Panc1 (cell line): ENCODE measurements around the gene KRTAP9-2. TPM values are rescaled to one million over a fixed set of nuclear protein-coding genes. Genes with fewer than 3 reads are reported as not detected.

ENCODE experiments used
- ATAC-seq: fragments of 200-7000 bp; cut with Tn5 transposase; 2 replicates; pipeline ENCODE4 v1.9.1; 2020; ENCODE audit warnings: mild to moderate bottlenecking, moderate library complexity
- BruUV-seq: library from RNA; stranded (reverse); fragments of 400-500 nt; replicated peaks from 2 replicates; lab custom pipeline; 2021; lab: Mats Ljungman, UMichigan
- CTCF ChIA-PET: fragments of 300-600 bp; sonication (Branson Sonifier 250); formaldehyde crosslinking; loops from one replicate; lab custom pipeline; 2022; ENCODE audit warnings: antibody characterized with exemption; lab: Charles Lee
- POLR2A ChIA-PET: fragments of 300-600 bp; sonication (Branson Sonifier 250); formaldehyde crosslinking; loops from one replicate; lab custom pipeline; 2022; ENCODE audit warnings: antibody characterized with exemption; lab: Charles Lee
- DNase-seq: peaks from one replicate; pipeline ENCODE4 v3.0.0-alpha.2; 2010; ENCODE audit warnings: low read depth, low spot score
- H3K27ac ChIP-seq: 2 replicates; pipeline ENCODE4 v1.5.1; 2011; ENCODE audit warnings: mild to moderate bottlenecking, low read length, inconsistent platforms
- H3K27me3 ChIP-seq: fragments of 200-500 bp; sonication (Bioruptor generic); 2 replicates; pipeline ENCODE4 v1.6.0; 2014; ENCODE audit warnings: low read length, inconsistent platforms; ENCODE audit not compliant: control insufficient read depth, insufficient read depth
- H3K36me3 ChIP-seq: fragments of 200-500 bp; sonication (Bioruptor generic); 2 replicates; pipeline ENCODE4 v1.5.1; 2014; ENCODE audit warnings: inconsistent platforms, mild to moderate bottlenecking, low read length, moderate library complexity; ENCODE audit not compliant: control insufficient read depth, insufficient read depth
- H3K4me1 ChIP-seq: 2 replicates; pipeline ENCODE4 v1.5.1; 2011; ENCODE audit warnings: inconsistent platforms, mild to moderate bottlenecking, low read length, moderate library complexity; ENCODE audit not compliant: control insufficient read depth, insufficient read depth
- H3K4me3 ChIP-seq, 2 experiments: 2 replicates each; pipeline ENCODE4 v1.5.1; 2011 to 2012; ENCODE audit warnings: low read depth in 2 of 2, low read length in 2 of 2, mild to moderate bottlenecking in 2 of 2, inconsistent platforms in 1 of 2, moderate library complexity in 1 of 2
- H3K9me3 ChIP-seq: fragments of 200-500 bp; sonication (Bioruptor generic); 2 replicates; pipeline ENCODE4 v1.5.1; 2014; ENCODE audit warnings: low read depth, mild to moderate bottlenecking, inconsistent platforms, low read length, moderate library complexity; ENCODE audit not compliant: control insufficient read depth, insufficient read depth
- POLR2AphosphoS5 ChIP-seq: IDR thresholded peaks from 2 replicates; pipeline ENCODE4 v1.6.1; 2012; ENCODE audit warnings: mild to moderate bottlenecking, low read depth, low read length, moderate library complexity
- REST ChIP-seq, 2 experiments: IDR thresholded peaks; 2 replicates each; pipeline ENCODE4 v1.6.1; 2011 to 2012; ENCODE audit warnings: low read depth in 2 of 2, control low read depth in 1 of 2, low read length in 1 of 2, mild to moderate bottlenecking in 1 of 2, moderate library complexity in 1 of 2; ENCODE audit not compliant: insufficient read depth in 1 of 2
- SIN3A ChIP-seq: IDR thresholded peaks from 2 replicates; pipeline ENCODE4 v1.6.1; 2012; ENCODE audit warnings: low read depth, mild to moderate bottlenecking, low read length, moderate library complexity, borderline replicate concordance; ENCODE audit not compliant: insufficient read depth
- TCF7L2 ChIP-seq: IDR thresholded peaks from 2 replicates; pipeline ENCODE4 v1.6.1; 2011; ENCODE audit warnings: mild to moderate bottlenecking, low read depth, low read length, inconsistent platforms
- in situ Hi-C: cut with HindIII; loops from 2 replicates; pipeline ENCODE4 v1.10.0; 2016; ENCODE audit warnings: low sequenced_read_pairs, low pct_unique_long_range_greater_than_20kb
- intact Hi-C: fragments of 100-400 bp; cut with micrococcal nuclease; formaldehyde crosslinking; loops from one replicate; pipeline ENCODE4 v1.10.0; 2022; ENCODE audit not compliant: unreplicated experiment
- total RNA-seq: library from RNA; stranded (reverse); gene quantifications from one replicate; pipeline ENCODE4 v1.2.1, GENCODE V29; 2021; ENCODE audit not compliant: unreplicated experiment
- TF ChIP-seq, protein P1 (sequence below): fragments of 450-650 bp; IDR thresholded peaks from 2 replicates; pipeline ENCODE4 v1.5.1; 2017; ENCODE audit warnings: mild to moderate bottlenecking

The KRTAP9-2 gene
- total RNA-seq, 1 experiment from 2014 or later: not detected

- no peaks in the 10 kb centered on the region for H3K36me3 ChIP-seq
- peaks cover 18% of the 10 kb centered on the region for H3K27me3 ChIP-seq
- no peak overlapping the region for H3K27ac ChIP-seq
- intact Hi-C loops: no loop called here
- in situ Hi-C loops: no loop called here
- H3K4me1 ChIP-seq: no peaks in the 10 kb centered on the region
- no TSS peak for BruUV-seq
- DNase-seq (no peak), ATAC-seq (no peak)
- CTCF ChIA-PET: no interaction called here
- no peaks in the 10 kb centered on the region for H3K9me3 ChIP-seq
- TF ChIP-seq TCF7L2 (no peak), SIN3A (no peak), POLR2AphosphoS5 (no peak), REST (IDR thresholded peaks at IDR 0.05; ENCODE audit: insufficient read depth in 1 of 2, low read depth in 2 of 2, low read length in 1 of 2) (no peak)
- TF ChIP-seq, protein P1, sequence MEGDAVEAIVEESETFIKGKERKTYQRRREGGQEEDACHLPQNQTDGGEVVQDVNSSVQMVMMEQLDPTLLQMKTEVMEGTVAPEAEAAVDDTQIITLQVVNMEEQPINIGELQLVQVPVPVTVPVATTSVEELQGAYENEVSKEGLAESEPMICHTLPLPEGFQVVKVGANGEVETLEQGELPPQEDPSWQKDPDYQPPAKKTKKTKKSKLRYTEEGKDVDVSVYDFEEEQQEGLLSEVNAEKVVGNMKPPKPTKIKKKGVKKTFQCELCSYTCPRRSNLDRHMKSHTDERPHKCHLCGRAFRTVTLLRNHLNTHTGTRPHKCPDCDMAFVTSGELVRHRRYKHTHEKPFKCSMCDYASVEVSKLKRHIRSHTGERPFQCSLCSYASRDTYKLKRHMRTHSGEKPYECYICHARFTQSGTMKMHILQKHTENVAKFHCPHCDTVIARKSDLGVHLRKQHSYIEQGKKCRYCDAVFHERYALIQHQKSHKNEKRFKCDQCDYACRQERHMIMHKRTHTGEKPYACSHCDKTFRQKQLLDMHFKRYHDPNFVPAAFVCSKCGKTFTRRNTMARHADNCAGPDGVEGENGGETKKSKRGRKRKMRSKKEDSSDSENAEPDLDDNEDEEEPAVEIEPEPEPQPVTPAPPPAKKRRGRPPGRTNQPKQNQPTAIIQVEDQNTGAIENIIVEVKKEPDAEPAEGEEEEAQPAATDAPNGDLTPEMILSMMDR: no peak
- POLR2A ChIA-PET: no interaction called here
- H3K4me3 ChIP-seq: no peak overlapping the region
These were observed 32.0 kb downstream of the KRTAP9-2 start for GRCh38 chr17:41258406-41258805.

DNA sequence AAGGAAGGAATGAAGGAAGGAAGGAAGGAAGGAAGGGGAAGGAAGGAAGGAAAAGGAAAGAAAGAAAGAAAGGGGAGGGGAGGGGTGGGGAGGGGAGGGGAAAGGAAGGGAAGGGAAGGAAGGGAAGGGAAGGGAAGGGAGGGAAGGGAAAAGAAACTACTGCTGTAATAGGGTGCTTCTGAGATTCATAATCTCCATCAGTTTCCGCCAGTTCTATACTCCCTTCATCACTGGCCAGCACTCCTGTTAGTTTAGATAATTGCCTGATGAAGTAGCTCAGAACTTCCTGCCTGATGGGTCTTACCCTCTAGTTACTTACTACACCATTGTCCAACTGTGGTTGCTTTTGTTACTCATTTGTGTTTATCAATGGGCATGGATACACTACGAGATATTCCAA, 36.8 kb downstream of the KRTAP9-2 start:
- H3K9me3 ChIP-seq: no peaks in the 10 kb centered on the region
- no TSS peak for BruUV-seq
- in situ Hi-C loops (no loop called here), intact Hi-C loops (no loop called here)
- ATAC-seq (no peak), DNase-seq (no peak)
- TF ChIP-seq, protein P1: no peak
- no peak for TF ChIP-seq POLR2AphosphoS5
- no peak for TF ChIP-seq REST (IDR thresholded peaks at IDR 0.05; ENCODE audit: insufficient read depth in 1 of 2, low read depth in 2 of 2, low read length in 1 of 2)
- TF ChIP-seq TCF7L2: no peak
- TF ChIP-seq SIN3A: no peak
- H3K36me3 ChIP-seq: no peaks in the 10 kb centered on the region
- H3K4me1 ChIP-seq: no peaks in the 10 kb centered on the region
- H3K4me3 ChIP-seq: no peak overlapping the region
- POLR2A ChIA-PET: no interaction called here
- peaks cover 15% of the 10 kb centered on the region for H3K27me3 ChIP-seq
- CTCF ChIA-PET: no interaction called here
- no peak overlapping the region for H3K27ac ChIP-seq
